Stimulated activated CD4-positive, alpha-beta T cell treated with anti-CD3 and anti-CD28 coated beads, Interleukin-12 subunit alpha, Interleukin-12 subunit beta, amount 100 ng/mL, for 4 hours (primary cell): ENCODE data around the gene CAMK2N1.

Experiments
- DNase-seq: peaks from one replicate; pipeline ENCODE4 v3.0.0-alpha.2; 2020

Gene CAMK2N1

GRCh38 chr1:20477348-20478056 is 8.5 kb downstream of the CAMK2N1 start:
- no peak for DNase-seq

- DNase-seq: no peak
These were observed 9.6 kb downstream of the CAMK2N1 start for GRCh38 chr1:20476265-20477038.

GRCh38 chr1:20474996-20475395 is 11.0 kb downstream of the CAMK2N1 start:
- DNase-seq: no peak

- DNase-seq: no peak
These were observed 11.6 kb downstream of the CAMK2N1 start for GRCh38 chr1:20474333-20474975.

- no peak for DNase-seq
These were observed 12.1 kb downstream of the CAMK2N1 start for GRCh38 chr1:20473894-20474293.

GRCh38 chr1:20472860-20473711 is 12.9 kb downstream of the CAMK2N1 start:
- no peak for DNase-seq

GRCh38 chr1:20472121-20472520 is 13.9 kb downstream of the CAMK2N1 start:
- DNase-seq: no peak

- DNase-seq: no peak
These were observed 15.8 kb downstream of the CAMK2N1 start for GRCh38 chr1:20470194-20470593.

- no peak for DNase-seq
These were observed 16.5 kb downstream of the CAMK2N1 start for GRCh38 chr1:20469406-20470076.

GRCh38 chr1:20466273-20466672 is 19.7 kb downstream of the CAMK2N1 start:
- DNase-seq: no peak

GRCh38 chr1:20465187-20465586 is 20.8 kb downstream of the CAMK2N1 start:
- no peak for DNase-seq

- DNase-seq: no peak
These were observed 22.5 kb downstream of the CAMK2N1 start for GRCh38 chr1:20463502-20463901.

- no peak for DNase-seq
These were observed 23.6 kb downstream of the CAMK2N1 start for GRCh38 chr1:20462397-20462796.

GRCh38 chr1:20458717-20459116 is 27.3 kb downstream of the CAMK2N1 start:
- DNase-seq: no peak

- DNase-seq: no peak
These were observed 32.0 kb downstream of the CAMK2N1 start for GRCh38 chr1:20454004-20454403.

GRCh38 chr1:20449735-20450311 is 36.2 kb downstream of the CAMK2N1 start:
- DNase-seq: no peak

- DNase-seq: no peak
These were observed 37.3 kb downstream of the CAMK2N1 start for GRCh38 chr1:20448671-20449071.

GRCh38 chr1:20447794-20448193 is 38.2 kb downstream of the CAMK2N1 start:
- no peak for DNase-seq

- no peak for DNase-seq
These were observed 39.2 kb downstream of the CAMK2N1 start for GRCh38 chr1:20446796-20447195.

- no peak for DNase-seq
These were observed 40.1 kb downstream of the CAMK2N1 start for GRCh38 chr1:20445956-20446355.

- no peak for DNase-seq
These were observed 42.1 kb downstream of the CAMK2N1 start for GRCh38 chr1:20443703-20444586.
